Thyroid gland (tissue), 4 donors: ENCODE results near the gene KIF5C. TPM values are rescaled to one million over a fixed set of nuclear protein-coding genes. Genes with fewer than 3 reads are reported as not detected.

Experiments used
- DNase-seq, 2 donors: peaks; one replicate each; pipeline ENCODE4 v3.0.0-alpha.2; 2019
- H3K27ac ChIP-seq, 3 donors: fragments of 200-600 bp; sonication (generic); 1 replicate in 2 of 3; 2 replicates in 1 of 3; pipeline ENCODE4 v1.5.1; 2016 to 2019; ENCODE audit warnings: mild to moderate bottlenecking in 1 of 3, moderate library complexity in 1 of 3
- H3K27me3 ChIP-seq: fragments of 200-600 bp; sonication (generic); one replicate; pipeline ENCODE4 v1.5.1; 2019
- H3K36me3 ChIP-seq, 2 donors: fragments of 200-600 bp; sonication (generic); one replicate each; pipeline ENCODE4 v1.5.1; 2016 to 2019
- H3K4me1 ChIP-seq, 2 donors: fragments of 200-600 bp; sonication (generic); one replicate each; pipeline ENCODE4 v1.5.1; 2017 to 2019
- H3K4me3 ChIP-seq, 3 donors: fragments of 200-600 bp; sonication (generic); replicated peaks in 1 of 3; 1 replicate in 2 of 3; 2 replicates in 1 of 3; pipeline ENCODE4 v1.5.1; 2016; ENCODE audit warnings: mild to moderate bottlenecking in 1 of 3
- H3K9me3 ChIP-seq: fragments of 200-600 bp; sonication (generic); one replicate; pipeline ENCODE4 v1.5.1; 2017
- CTCF ChIP-seq, 6 experiments: fragments of 200-600 bp in 3 of 6; fragments of 450-650 bp in 3 of 6; sonication (generic) in 3 of 6; IDR thresholded peaks; one replicate each; pipeline ENCODE4 v1.5.1; 2016 to 2019; ENCODE audit warnings: antibody characterized with exemption in 6 of 6, mild to moderate bottlenecking in 2 of 6, inconsistent platforms in 1 of 6, moderate library complexity in 1 of 6
- POLR2A ChIP-seq, 2 donors: fragments of 450-650 bp; IDR thresholded peaks; one replicate each; pipeline ENCODE4 v1.6.1; 2017; ENCODE audit warnings: antibody characterized with exemption in 2 of 2, mild to moderate bottlenecking in 2 of 2, moderate library complexity in 1 of 2
- WGBS, 2 donors: methylation state at CpG; one replicate each; pipeline ENCODE4 v1.1.5; 2017; 5-methylcytosine and 5-hydroxymethylcytosine counted together
- intact Hi-C: fragments of 100-400 bp; cut with DNase I; formaldehyde crosslinking; loops from one replicate; pipeline ENCODE4 v1.15.1; 2023
- total RNA-seq, 4 donors: library from RNA; depleted of rRNA; stranded (reverse); fragments of >200 nt; gene quantifications; one replicate each; pipeline ENCODE4 v1.2.3, GENCODE V29; 2016

The KIF5C gene
- total RNA-seq, 4 donors from 2014 or later: 1.9 to 2.8 (median 2.3) TPM

GRCh38 chr2:148967578-148967977, 92.6 kb downstream of the KIF5C start:
- Histone ChIP-seq H3K27me3 (no peaks in the 10 kb centered on the region), H3K4me3 (no peak overlapping the region), H3K9me3 (no peaks in the 10 kb centered on the region), H3K27ac (no peak overlapping the region), H3K4me1 (peaks cover 12 to 17% of the 10 kb centered on the region in 2 donors), H3K36me3 (no peaks in the 10 kb centered on the region)
- intact Hi-C loops: no loop called here
- DNase-seq: no peak
- TF ChIP-seq CTCF (IDR thresholded peaks at IDR 0.05) (no peak), POLR2A (IDR thresholded peaks at IDR 0.05) (no peak)
- 83 to 88% methylated on average over 8 of the region's 8 CpGs for WGBS, 2 donors

GRCh38 chr2:148968301-148968700, 93.3 kb downstream of the KIF5C start:
- TF ChIP-seq CTCF (IDR thresholded peaks at IDR 0.05) (no peak), POLR2A (IDR thresholded peaks at IDR 0.05) (no peak)
- intact Hi-C loops: no loop called here
- H3K4me1 ChIP-seq: peaks cover 12 to 17% of the 10 kb centered on the region in 2 donors

GRCh38 chr2:148968776-148969319, 93.8 kb downstream of the KIF5C start:
- Histone ChIP-seq H3K4me3 (no peak overlapping the region), H3K4me1 (peaks cover 12 to 17% of the 10 kb centered on the region in 2 donors), H3K27ac (no peak overlapping the region), H3K9me3 (no peaks in the 10 kb centered on the region), H3K27me3 (no peaks in the 10 kb centered on the region), H3K36me3 (no peaks in the 10 kb centered on the region)
- DNase-seq: no peak
- WGBS, 2 donors: 91% methylated on average over 4 of the region's 4 CpGs
- intact Hi-C loops: no loop called here
- no peak for TF ChIP-seq CTCF (IDR thresholded peaks at IDR 0.05)
- no peak for TF ChIP-seq POLR2A (IDR thresholded peaks at IDR 0.05)

More at GRCh38 chr2:148968301-148968700, 93.3 kb downstream of the KIF5C start:
- H3K36me3 ChIP-seq: no peaks in the 10 kb centered on the region
- H3K9me3 ChIP-seq: no peaks in the 10 kb centered on the region
- no peak overlapping the region for H3K27ac ChIP-seq
- H3K4me3 ChIP-seq: no peak overlapping the region
- H3K27me3 ChIP-seq: no peaks in the 10 kb centered on the region
- 92 to 95% methylated on average over 4 of the region's 4 CpGs for WGBS, 2 donors
- DNase-seq: no peak

GRCh38 chr2:148969659-148970061, 94.6 kb downstream of the KIF5C start:
- Histone ChIP-seq H3K27ac (no peak overlapping the region), H3K4me3 (no peak overlapping the region), H3K27me3 (no peaks in the 10 kb centered on the region), H3K9me3 (no peaks in the 10 kb centered on the region), H3K36me3 (no peaks in the 10 kb centered on the region), H3K4me1 (peaks cover 12 to 17% of the 10 kb centered on the region in 2 donors)
- intact Hi-C loops: no loop called here
- DNase-seq: no peak
- WGBS, 2 donors: 79 to 88% methylated on average over 7 of the region's 7 CpGs
- TF ChIP-seq POLR2A (IDR thresholded peaks at IDR 0.05) (no peak), CTCF (IDR thresholded peaks at IDR 0.05) (no peak)

- Histone ChIP-seq H3K4me1 (peaks cover 12% of the 10 kb centered on the region in 2 donors), H3K4me3 (no peak overlapping the region), H3K36me3 (no peaks in the 10 kb centered on the region), H3K9me3 (no peaks in the 10 kb centered on the region), H3K27ac (no peak overlapping the region), H3K27me3 (no peaks in the 10 kb centered on the region)
- 75 to 89% methylated on average over 2 of the region's 2 CpGs for WGBS, 2 donors
- no peak for TF ChIP-seq CTCF (IDR thresholded peaks at IDR 0.05)
- TF ChIP-seq POLR2A (IDR thresholded peaks at IDR 0.05): no peak
- DNase-seq: no peak
- intact Hi-C loops: no loop called here
Observed at GRCh38 chr2:148970385-148970784, 95.4 kb downstream of the KIF5C start.
